Hindlimb muscle (tissue), 1 donor: ENCODE data around the gene SPINDOC. TPM values are rescaled to one million over a fixed set of nuclear protein-coding genes. Genes with fewer than 3 reads are reported as not detected.
"Not testable (repeated sequence)": the region's sequence is repeated elsewhere in the genome, so short reads cannot be mapped to it uniquely, and the experiment has no call there.

Experiments used
- DNase-seq: peaks from one replicate; pipeline ENCODE4 v3.0.0-alpha.2; 2013
- polyA plus RNA-seq: library from polyadenylated mRNA; unstranded; fragments of 120-200 nt; gene quantifications from one replicate; pipeline ENCODE4 v1.2.1, GENCODE V29; 2013; ENCODE audit not compliant: insufficient read length

The SPINDOC gene
- polyA plus RNA-seq: 21.3 TPM

GRCh38 chr11:63813035-63813562 is at the start of gene SPINDOC:
Gene SPINDOC (plus strand): TSS chr11:63813456. CDS start chr11:63813687, 231 bp downstream.
- peak; percentile 83 for DNase-seq

GRCh38 chr11:63763496-63764339 is 49.5 kb upstream of the SPINDOC start:
- no peak for DNase-seq

GRCh38 chr11:63764340-63764678 is 48.9 kb upstream of the SPINDOC start:
- DNase-seq: no peak

- no peak for DNase-seq
Observed at GRCh38 chr11:63764679-63765647, 48.3 kb upstream of the SPINDOC start.

GRCh38 chr11:63765688-63766241 is 47.5 kb upstream of the SPINDOC start:
- DNase-seq: no peak

GRCh38 chr11:63766531-63767235 is 46.6 kb upstream of the SPINDOC start:
- no peak for DNase-seq

GRCh38 chr11:63767267-63767564 is 46.0 kb upstream of the SPINDOC start:
- no peak for DNase-seq

- DNase-seq: peak; percentile 74
Observed at GRCh38 chr11:63767565-63768236, 45.6 kb upstream of the SPINDOC start.

GRCh38 chr11:63768237-63769041 is 44.8 kb upstream of the SPINDOC start, which contains the start of gene ZFTA:
Gene ZFTA (minus strand): TSS chr11:63768775. CDS start chr11:63768622, 153 bp downstream.
- peak; percentile 80 for DNase-seq

GRCh38 chr11:63769042-63769713 is 44.1 kb upstream of the SPINDOC start:
- DNase-seq: peak; percentile 34

GRCh38 chr11:63769714-63770455 is 43.4 kb upstream of the SPINDOC start:
- DNase-seq: no peak

- DNase-seq: no peak
Observed at GRCh38 chr11:63770763-63771162, 42.5 kb upstream of the SPINDOC start.

- not testable (repeated sequence) for DNase-seq
Observed at GRCh38 chr11:63771741-63772318, 41.4 kb upstream of the SPINDOC start.

- no peak for DNase-seq
Observed at GRCh38 chr11:63775191-63775590, 38.1 kb upstream of the SPINDOC start.

- no peak for DNase-seq
Observed at GRCh38 chr11:63779039-63779438, 34.2 kb upstream of the SPINDOC start.

- DNase-seq: no peak
Observed at GRCh38 chr11:63782749-63783148, 30.5 kb upstream of the SPINDOC start.

GRCh38 chr11:63783925-63784592 is 29.2 kb upstream of the SPINDOC start:
- no peak for DNase-seq

- DNase-seq: no peak
Observed at GRCh38 chr11:63785823-63786222, 27.4 kb upstream of the SPINDOC start.
